Measurements from ENCODE around the gene CXCL14.

CXCL14 gene

DNA sequence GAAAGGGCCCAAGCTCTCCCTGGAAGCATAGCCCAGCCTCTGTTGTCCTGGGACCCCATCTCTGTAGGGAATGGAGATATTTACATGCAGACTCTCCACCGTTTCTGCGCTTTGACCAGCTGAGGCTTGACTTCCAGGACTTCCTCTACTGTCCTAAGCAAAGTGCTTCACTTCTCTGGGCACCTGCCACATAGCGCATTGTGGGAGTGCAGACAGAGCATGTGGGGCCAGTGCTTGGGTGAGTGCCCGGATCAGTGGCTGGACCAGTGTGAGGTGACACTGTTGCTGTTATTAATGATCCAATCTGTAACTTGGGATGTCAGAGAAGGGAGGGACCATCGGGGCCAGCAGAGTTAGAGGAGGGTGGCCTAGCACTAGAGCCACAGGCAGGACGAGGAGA is 10.5 kb downstream of the CXCL14 start:
- H3K36me3 ChIP-seq (ENCODE audit: control insufficient read depth, insufficient read depth, low read length), result no peaks in the 10 kb centered on the region
- H3K9me3 ChIP-seq (ENCODE audit: control insufficient read depth, insufficient read depth, low read depth, low read length), result no peaks in the 10 kb centered on the region
- H3K4me3 ChIP-seq (ENCODE audit: low read depth, low read length), result no peak overlapping the region
- no peak overlapping the region for H3K27ac ChIP-seq (ENCODE audit: low read depth, low read length)
- peaks cover 38% of the 10 kb centered on the region for H3K4me1 ChIP-seq (ENCODE audit: control insufficient read depth, insufficient read depth, low read length)
- H3K27me3 ChIP-seq (ENCODE audit: control insufficient read depth, insufficient read depth, low read length), result peaks cover 14% of the 10 kb centered on the region
- no peak overlapping the region for H3K9ac ChIP-seq (ENCODE audit: low read length)

DNA sequence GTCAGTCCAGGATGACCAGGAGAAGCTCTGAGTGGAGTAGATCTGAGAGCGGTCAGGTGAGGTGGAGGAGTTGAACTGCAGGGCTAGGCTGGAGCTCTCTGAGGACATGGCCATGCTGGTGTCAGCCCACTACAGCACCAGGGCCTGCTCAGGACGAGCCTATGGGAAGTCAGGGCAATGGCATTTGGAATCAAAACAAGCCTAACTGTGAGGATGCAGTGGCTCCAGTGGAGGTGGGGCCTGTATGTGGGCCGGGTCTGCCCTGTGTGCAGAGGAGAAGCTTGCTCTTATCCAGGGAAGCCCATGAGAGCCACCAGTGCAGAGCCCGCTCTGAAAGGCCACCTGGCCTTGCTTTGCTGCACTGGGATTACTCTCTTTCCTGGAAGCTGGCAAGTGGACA is 11.1 kb downstream of the CXCL14 start:
- H3K27ac ChIP-seq (ENCODE audit: low read depth, low read length), result no peak overlapping the region

DNA sequence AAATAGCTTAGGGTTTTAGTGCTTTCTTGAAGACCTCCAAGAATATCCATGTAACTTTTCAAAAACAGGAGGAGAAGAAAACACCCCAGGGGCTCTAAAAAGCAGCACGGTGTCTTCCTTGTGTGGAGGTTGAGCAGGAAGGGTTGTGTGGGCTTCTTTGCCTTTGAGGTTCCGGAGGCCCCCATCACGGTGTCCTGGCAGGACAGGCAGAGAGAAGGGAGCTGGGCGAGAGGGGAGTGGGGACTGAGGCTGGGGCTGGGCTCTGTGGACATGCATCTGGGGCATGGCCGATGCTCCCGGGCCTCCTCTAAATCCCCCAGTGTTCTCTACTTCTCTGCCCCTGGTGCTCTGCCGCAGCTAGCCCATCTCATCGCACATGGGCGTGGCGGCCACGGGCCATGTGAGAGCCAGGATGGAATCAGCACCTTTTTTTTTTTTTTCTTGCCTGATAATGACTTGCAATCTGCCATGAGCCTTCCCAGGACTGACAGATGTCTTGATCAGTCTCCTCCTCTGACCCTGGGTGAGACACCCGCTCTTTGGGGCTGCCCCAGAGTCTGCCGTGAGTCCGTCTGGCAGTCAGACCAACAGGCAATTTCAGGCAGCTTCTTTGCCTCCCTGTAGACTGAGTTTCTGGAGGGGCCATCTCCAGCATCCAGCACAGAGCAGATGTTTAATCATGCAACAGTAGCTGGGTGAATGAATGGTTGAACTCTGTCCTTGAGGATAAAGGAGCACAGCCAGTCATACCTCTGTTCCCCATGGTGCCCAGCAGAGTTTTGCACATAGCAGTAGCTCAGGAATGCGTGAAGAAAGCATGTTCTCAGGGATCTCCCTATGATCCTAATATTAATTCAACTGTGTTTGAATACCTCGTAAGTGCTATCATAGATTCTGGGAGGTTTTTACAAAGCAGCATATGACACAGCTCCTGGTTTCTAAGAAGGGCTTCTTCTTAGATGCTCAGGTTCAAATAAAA is 12.1 kb downstream of the CXCL14 start:
- Histone ChIP-seq H3K9ac (ENCODE audit: low read length) (no peak overlapping the region), H3K4me1 (ENCODE audit: control insufficient read depth, insufficient read depth, low read length) (peaks cover 39% of the 10 kb centered on the region), H3K27me3 (ENCODE audit: control insufficient read depth, insufficient read depth, low read length) (peaks cover 14% of the 10 kb centered on the region), H3K36me3 (ENCODE audit: control insufficient read depth, insufficient read depth, low read length) (no peaks in the 10 kb centered on the region), H3K9me3 (ENCODE audit: control insufficient read depth, insufficient read depth, low read depth, low read length) (no peaks in the 10 kb centered on the region), H3K4me3 (ENCODE audit: low read depth, low read length) (no peak overlapping the region), H3K27ac (ENCODE audit: low read depth, low read length) (no peak overlapping the region)

More for the DNA sequence above, 11.1 kb downstream of the CXCL14 start:
- H3K4me1 ChIP-seq (ENCODE audit: control insufficient read depth, insufficient read depth, low read length), result peaks cover 38% of the 10 kb centered on the region
- H3K36me3 ChIP-seq (ENCODE audit: control insufficient read depth, insufficient read depth, low read length), result no peaks in the 10 kb centered on the region
- no peaks in the 10 kb centered on the region for H3K9me3 ChIP-seq (ENCODE audit: control insufficient read depth, insufficient read depth, low read depth, low read length)
- H3K9ac ChIP-seq (ENCODE audit: low read length), result no peak overlapping the region
- H3K4me3 ChIP-seq (ENCODE audit: low read depth, low read length), result no peak overlapping the region
- H3K27me3 ChIP-seq (ENCODE audit: control insufficient read depth, insufficient read depth, low read length), result peaks cover 14% of the 10 kb centered on the region

DNA sequence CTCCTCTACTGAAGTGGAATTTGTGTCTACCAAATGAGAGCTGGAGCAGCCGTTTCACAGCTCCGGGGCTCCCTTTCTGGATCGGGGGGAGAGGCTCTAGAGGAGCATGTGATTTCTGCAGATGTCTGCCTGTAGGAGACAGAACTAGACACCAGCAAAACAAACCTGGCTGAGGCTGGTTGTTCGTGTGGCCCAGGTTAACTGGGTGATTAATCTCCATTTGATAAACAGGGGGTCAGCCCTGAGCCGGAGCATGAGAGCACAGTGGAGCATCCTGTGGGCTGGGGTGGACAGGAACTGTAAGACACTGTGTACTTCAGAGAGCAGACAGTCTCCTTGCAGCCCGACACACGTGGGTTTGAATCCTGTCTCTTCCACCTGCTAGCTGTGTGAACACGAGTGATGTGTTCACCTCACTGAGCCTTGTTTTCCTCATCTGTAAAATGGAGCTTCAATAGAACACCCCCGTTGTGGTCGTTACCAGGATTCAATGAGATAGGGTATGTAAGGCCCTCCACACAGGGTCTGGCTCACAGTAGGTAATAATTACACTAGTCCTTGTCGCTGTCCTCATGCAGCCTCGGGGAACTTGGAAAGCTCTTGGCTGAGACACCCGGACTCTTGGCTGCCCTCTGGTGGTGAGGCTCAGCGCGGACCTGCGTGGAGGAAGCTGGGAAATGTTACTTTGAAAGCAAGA is 12.9 kb downstream of the CXCL14 start:
- Histone ChIP-seq H3K9me3 (ENCODE audit: control insufficient read depth, insufficient read depth, low read depth, low read length) (no peaks in the 10 kb centered on the region), H3K4me1 (ENCODE audit: control insufficient read depth, insufficient read depth, low read length) (peaks cover 47% of the 10 kb centered on the region), H3K9ac (ENCODE audit: low read length) (no peak overlapping the region), H3K4me3 (ENCODE audit: low read depth, low read length) (no peak overlapping the region), H3K27me3 (ENCODE audit: control insufficient read depth, insufficient read depth, low read length) (peaks cover 14% of the 10 kb centered on the region), H3K36me3 (ENCODE audit: control insufficient read depth, insufficient read depth, low read length) (no peaks in the 10 kb centered on the region), H3K27ac (ENCODE audit: low read depth, low read length) (no peak overlapping the region)

DNA sequence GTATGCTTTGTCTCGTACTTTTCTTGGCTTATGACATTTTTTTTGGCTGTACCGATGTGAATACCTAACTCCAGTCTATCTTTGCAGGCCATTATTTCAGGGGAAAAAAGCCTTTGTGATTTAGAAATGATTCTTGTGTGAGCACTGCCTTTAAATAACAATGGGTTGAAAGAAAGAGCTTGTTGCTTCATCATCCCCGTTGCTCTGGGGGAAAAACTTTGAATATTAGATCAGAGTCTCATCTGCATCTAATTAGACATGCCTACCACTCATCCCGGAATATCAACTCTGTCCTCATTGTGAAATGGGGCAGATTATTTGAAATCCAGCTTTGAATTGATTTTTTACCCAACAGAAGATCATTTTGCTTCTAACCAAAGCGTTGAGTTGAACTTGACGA is 13.5 kb downstream of the CXCL14 start:
- Histone ChIP-seq H3K9me3 (ENCODE audit: control insufficient read depth, insufficient read depth, low read depth, low read length) (no peaks in the 10 kb centered on the region), H3K36me3 (ENCODE audit: control insufficient read depth, insufficient read depth, low read length) (no peaks in the 10 kb centered on the region), H3K27ac (ENCODE audit: low read depth, low read length) (no peak overlapping the region; the same call in 1 of the 2 replicates), H3K4me1 (ENCODE audit: control insufficient read depth, insufficient read depth, low read length) (peaks cover 47% of the 10 kb centered on the region), H3K9ac (ENCODE audit: low read length) (no peak overlapping the region), H3K4me3 (ENCODE audit: low read depth, low read length) (peak overlapping the region; percentile 25; the same call in 1 of the 2 replicates), H3K27me3 (ENCODE audit: control insufficient read depth, insufficient read depth, low read length) (peaks cover 14% of the 10 kb centered on the region)

DNA sequence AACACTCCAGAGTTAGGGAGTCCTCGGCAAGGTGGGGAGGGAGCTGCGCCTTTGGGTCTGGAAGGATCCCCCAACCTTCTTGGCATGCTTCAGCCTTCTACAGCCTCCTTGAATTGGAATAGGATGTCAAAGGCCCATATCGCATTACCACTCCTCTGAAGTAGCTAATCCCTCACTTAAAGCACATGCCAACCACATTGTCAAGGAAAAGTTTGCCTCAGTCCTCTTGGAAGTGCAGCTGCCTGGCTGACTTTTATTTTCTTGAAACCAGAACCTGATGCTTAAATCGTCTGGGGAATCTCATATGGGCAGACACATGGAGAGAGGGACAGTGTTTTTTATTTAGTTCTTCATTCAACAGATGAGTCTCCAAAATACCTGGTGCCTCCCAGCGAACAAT is 14.5 kb downstream of the CXCL14 start:
- no peak overlapping the region for H3K9ac ChIP-seq (ENCODE audit: low read length)
- peaks cover 44% of the 10 kb centered on the region for H3K4me1 ChIP-seq (ENCODE audit: control insufficient read depth, insufficient read depth, low read length)
- H3K9me3 ChIP-seq (ENCODE audit: control insufficient read depth, insufficient read depth, low read depth, low read length), result no peaks in the 10 kb centered on the region
- H3K27ac ChIP-seq (ENCODE audit: low read depth, low read length), result no peak overlapping the region
- H3K4me3 ChIP-seq (ENCODE audit: low read depth, low read length), result no peak overlapping the region
- H3K36me3 ChIP-seq (ENCODE audit: control insufficient read depth, insufficient read depth, low read length), result no peaks in the 10 kb centered on the region
- H3K27me3 ChIP-seq (ENCODE audit: control insufficient read depth, insufficient read depth, low read length), result peaks cover 19% of the 10 kb centered on the region

DNA sequence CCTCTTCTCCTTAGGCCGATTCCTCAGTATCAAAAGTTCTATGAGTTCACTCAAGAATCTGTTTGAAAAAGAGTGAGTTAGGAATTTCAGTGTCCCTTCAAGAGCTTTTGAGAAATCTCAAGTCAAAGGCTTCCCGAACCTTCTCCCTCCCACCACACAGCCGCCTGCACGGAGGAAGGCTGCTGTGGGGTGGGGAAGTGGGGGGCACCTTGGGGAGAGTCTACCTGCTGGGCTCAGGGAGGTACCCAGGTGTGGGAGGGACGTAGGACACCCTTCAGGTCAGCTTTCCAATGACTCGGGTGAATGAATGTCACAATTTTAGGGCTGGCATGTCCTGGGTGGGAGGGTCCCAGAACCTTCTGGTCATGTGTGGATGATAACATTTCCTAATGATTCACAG is 17.5 kb downstream of the CXCL14 start:
- Histone ChIP-seq H3K27me3 (ENCODE audit: control insufficient read depth, insufficient read depth, low read length) (peaks cover 30% of the 10 kb centered on the region), H3K36me3 (ENCODE audit: control insufficient read depth, insufficient read depth, low read length) (no peaks in the 10 kb centered on the region), H3K4me1 (ENCODE audit: control insufficient read depth, insufficient read depth, low read length) (peaks cover 31% of the 10 kb centered on the region), H3K9ac (ENCODE audit: low read length) (no peak overlapping the region), H3K4me3 (ENCODE audit: low read depth, low read length) (no peak overlapping the region), H3K9me3 (ENCODE audit: control insufficient read depth, insufficient read depth, low read depth, low read length) (no peaks in the 10 kb centered on the region), H3K27ac (ENCODE audit: low read depth, low read length) (no peak overlapping the region)

DNA sequence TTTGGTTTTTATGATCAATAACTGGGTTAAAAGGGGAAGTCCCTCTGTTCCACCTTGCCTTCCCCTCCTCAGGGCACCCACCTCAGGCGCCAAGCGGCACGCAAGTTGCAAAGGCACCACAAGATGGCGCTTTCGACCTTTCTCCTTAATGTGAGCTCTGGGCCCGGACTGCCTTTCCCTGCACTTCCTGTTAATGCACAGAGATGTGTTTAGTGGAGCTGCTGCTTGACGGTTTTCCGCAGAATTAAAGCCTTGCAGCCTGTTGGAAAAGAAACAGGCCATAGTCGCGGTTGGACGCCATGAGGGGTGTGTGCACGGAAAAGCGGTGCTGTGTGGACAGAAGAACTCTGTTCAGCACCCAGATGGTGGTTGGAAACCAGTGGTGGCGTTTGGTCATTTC is 17.9 kb downstream of the CXCL14 start:
- Histone ChIP-seq H3K9ac (ENCODE audit: low read length) (no peak overlapping the region), H3K27ac (ENCODE audit: low read depth, low read length) (no peak overlapping the region), H3K9me3 (ENCODE audit: control insufficient read depth, insufficient read depth, low read depth, low read length) (no peaks in the 10 kb centered on the region), H3K36me3 (ENCODE audit: control insufficient read depth, insufficient read depth, low read length) (no peaks in the 10 kb centered on the region), H3K27me3 (ENCODE audit: control insufficient read depth, insufficient read depth, low read length) (peaks cover 34% of the 10 kb centered on the region), H3K4me1 (ENCODE audit: control insufficient read depth, insufficient read depth, low read length) (peaks cover 27% of the 10 kb centered on the region), H3K4me3 (ENCODE audit: low read depth, low read length) (no peak overlapping the region)

DNA sequence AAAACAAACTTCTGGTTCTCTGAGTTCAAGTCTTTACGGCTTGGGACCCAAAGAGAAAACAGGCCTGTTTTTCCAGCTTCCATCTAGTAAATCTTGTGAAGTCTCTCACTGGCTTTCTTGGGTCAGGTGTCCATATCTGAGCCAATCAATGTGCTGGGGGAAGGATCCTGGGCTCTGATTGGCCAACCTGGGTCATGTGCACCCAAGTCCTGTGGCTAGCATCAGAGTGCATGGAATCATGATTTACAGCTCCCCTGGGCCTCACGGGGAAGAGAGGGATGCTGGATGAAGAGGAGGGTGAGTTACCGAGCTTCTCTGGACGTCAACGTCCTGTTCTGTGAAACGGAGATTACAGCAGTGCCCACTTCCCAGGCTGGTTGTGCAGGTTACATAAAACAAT is 19.4 kb downstream of the CXCL14 start:
- Histone ChIP-seq H3K9ac (ENCODE audit: low read length) (no peak overlapping the region), H3K4me3 (ENCODE audit: low read depth, low read length) (no peak overlapping the region), H3K27ac (ENCODE audit: low read depth, low read length) (no peak overlapping the region), H3K4me1 (ENCODE audit: control insufficient read depth, insufficient read depth, low read length) (peaks cover 12% of the 10 kb centered on the region; the same call in 1 of the 2 replicates), H3K9me3 (ENCODE audit: control insufficient read depth, insufficient read depth, low read depth, low read length) (no peaks in the 10 kb centered on the region), H3K36me3 (ENCODE audit: control insufficient read depth, insufficient read depth, low read length) (no peaks in the 10 kb centered on the region), H3K27me3 (ENCODE audit: control insufficient read depth, insufficient read depth, low read length) (peaks cover 28% of the 10 kb centered on the region)

DNA sequence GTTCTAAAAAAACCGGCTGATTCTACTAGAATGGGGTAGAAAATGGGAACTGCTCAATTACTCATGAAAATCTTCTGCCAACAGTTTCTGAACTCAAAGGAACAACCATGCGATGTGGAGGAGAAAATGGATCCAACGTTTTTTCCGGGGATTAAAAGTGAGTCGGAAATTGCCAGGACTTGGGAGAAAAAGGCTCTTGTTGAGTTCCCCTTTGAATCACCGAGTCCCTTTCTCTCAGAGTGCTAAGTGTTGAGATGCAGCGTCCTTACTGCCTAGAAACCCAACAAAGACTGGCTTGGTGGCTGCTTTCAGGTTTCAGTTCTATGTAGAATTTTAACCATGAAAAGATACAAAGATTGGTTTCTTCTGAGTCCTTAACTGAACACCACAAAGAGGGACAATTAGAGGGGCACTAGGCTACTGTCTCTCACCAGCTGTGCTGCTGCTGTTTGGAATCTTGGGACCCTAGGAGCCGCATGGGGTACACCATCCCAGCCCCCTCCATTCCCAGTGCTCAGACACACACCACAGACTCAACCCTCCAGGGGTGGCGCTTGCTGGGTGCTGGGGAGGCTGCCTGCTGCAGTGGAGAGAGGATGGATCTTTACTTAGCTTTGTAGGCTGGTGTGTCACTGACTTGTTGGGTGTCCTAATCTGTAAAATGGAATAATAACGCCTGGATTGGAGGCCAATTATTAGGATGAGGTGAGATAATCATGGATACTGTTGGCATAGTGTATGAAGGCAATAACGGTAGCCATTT is 21.5 kb downstream of the CXCL14 start:
- H3K27me3 ChIP-seq (ENCODE audit: control insufficient read depth, insufficient read depth, low read length), result peaks cover 32% of the 10 kb centered on the region
- H3K9me3 ChIP-seq (ENCODE audit: control insufficient read depth, insufficient read depth, low read depth, low read length), result no peaks in the 10 kb centered on the region
- H3K4me3 ChIP-seq (ENCODE audit: low read depth, low read length), result no peak overlapping the region
- H3K36me3 ChIP-seq (ENCODE audit: control insufficient read depth, insufficient read depth, low read length), result no peaks in the 10 kb centered on the region
- H3K4me1 ChIP-seq (ENCODE audit: control insufficient read depth, insufficient read depth, low read length), result peaks cover 8% of the 10 kb centered on the region; the same call in 1 of the 2 replicates
- no peak overlapping the region for H3K9ac ChIP-seq (ENCODE audit: low read length)
- no peak overlapping the region for H3K27ac ChIP-seq (ENCODE audit: low read depth, low read length)
